HG02610 (cell line): ENCODE data around the gene HIRA.

ENCODE experiments used
- ATAC-seq: cut with Tn5 transposase; IDR thresholded peaks from one replicate; pipeline ENCODE4 v1.9.1; 2021; ENCODE audit warnings: mild to moderate bottlenecking, moderate library complexity; ENCODE audit not compliant: unreplicated experiment

The HIRA gene

GRCh38 chr22:19412478-19412877 lies 19.1 kb downstream of the HIRA start:
- no peak for ATAC-seq

- no peak for ATAC-seq
Measured at GRCh38 chr22:19411690-19412045, 19.9 kb downstream of the HIRA start.

DNA sequence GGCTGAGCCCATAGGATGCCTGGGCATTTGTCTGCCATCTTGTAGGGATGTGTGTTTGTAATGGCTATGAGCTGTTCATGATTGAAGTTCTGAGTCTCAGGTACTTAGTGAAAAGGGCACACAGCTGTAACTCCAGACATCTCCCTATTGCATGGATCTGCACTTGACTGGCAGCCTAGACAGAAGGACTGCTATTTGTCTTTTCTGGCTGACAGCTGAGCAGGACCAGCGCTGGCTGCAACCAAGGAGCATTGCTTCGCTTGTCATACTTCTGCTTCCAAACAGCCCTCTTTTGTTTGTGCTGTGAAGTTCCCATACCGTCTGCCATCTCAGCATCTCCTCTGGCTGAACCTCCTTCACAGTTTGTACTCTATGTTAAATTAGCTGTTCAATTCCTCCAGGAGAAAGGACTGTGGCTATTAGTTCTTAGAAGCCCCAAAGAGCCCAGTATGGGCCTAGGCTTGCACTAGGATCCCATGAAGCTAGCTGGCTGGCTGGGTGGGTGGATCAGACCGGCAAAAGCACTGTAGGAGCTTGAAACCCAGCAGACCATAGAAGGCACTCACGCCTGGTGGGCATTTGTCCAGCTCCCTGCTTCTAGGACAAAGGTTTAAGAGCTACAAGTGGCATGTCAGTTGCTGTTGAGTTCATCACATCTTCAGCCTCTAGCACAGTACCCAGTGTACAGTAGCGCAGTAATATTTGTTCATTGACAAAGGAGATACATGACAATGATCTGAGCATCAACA lies 20.4 kb downstream of the HIRA start:
- ATAC-seq = no peak

DNA sequence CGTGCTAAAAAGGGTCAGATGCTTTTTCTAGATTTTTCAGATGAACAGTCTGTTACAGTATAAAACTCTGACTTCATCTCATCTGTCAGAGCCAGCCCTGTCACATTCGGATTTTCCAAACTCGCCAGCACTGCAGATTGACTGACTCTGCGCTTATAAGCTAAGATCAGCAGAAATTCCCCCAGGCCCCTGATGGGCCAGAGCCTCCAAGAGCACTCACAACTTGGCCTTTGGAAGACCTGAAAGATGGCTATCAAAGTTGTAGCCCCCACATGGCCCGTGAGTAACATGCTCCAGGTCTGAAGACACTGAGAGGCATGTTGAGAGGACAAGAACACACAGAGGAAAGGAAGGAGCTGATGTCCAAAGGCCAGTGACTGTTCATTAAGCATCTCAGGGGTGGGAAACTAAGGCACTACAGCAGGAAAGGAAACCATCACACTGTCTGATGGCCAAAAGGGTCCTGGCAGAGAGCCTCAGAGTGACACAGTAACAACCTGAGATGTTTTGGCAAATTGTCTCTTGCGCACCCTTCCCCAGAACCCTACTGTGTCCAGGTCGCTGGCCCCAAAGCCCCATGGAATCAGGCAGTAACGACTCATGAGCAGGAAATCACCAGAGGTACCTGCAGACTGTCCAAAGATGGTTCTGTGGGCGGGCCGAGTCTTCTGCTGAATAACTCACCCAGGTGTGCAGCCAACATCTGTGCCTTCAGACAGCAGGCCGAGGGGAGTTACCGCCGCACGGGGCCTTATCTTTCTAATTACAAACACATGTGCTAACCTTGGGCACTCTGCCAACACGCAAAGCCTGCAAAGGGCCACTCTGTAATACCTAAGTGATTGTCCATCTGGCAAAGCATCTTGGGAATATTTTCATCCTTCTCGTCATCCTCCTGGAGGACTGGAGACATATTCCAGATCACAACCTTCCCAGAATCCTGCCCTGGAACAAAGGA lies 23.6 kb downstream of the HIRA start:
- no peak for ATAC-seq

- ATAC-seq = no peak
Measured at GRCh38 chr22:19406846-19407245, 24.7 kb downstream of the HIRA start.

- no peak for ATAC-seq
Measured at GRCh38 chr22:19406281-19406811, 25.2 kb downstream of the HIRA start.

DNA sequence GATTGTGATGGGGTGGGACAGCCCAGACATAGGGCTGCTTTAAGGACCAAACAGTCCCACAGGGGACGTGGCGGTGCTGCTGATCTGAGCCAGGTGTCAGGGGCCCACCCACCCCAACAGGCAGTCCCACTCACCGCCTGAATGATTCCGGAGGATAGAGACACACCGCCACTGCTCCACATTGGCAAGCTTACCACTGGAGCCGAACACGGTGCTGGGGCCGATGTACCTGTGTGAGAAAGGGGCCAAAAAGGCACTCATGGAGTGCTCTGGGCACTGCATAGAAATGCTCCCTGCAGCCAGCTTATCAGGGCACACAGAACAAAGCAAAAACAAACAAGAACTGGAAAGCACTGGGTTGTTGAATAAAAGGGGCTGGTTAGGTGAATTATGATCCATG lies 25.9 kb downstream of the HIRA start:
- no peak for ATAC-seq

GRCh38 chr22:19405133-19405532 lies 26.4 kb downstream of the HIRA start:
- no peak for ATAC-seq

GRCh38 chr22:19404676-19405075 lies 26.9 kb downstream of the HIRA start:
- no peak for ATAC-seq

DNA sequence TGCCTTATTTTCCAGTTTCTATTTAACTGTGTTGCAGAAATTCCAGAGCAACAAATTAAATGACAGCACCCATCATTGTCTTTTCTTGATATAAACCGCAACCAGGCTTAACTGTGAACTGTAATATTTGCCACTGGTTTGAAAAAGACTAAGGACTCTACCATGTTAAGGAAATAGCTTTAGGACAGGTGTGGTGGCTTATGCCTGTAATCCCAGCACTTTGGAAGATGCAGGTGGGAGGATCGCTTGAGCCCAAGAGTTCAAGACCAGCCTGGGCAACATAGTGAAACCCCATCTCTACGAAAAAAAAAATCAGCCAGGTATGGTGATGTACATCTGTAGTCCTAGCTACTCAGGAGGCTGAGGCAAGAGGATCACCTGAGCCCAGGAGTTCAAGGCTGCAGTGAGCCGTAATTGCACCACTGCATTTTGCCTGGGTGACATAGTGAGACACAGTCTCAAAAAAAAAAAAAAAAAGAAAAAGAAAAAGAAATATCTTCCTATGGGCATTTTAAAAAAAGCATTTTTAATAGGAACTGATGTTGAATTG lies 28.8 kb downstream of the HIRA start:
- ATAC-seq = no peak

- no peak for ATAC-seq
Measured at GRCh38 chr22:19401483-19401882, 30.1 kb downstream of the HIRA start.

DNA sequence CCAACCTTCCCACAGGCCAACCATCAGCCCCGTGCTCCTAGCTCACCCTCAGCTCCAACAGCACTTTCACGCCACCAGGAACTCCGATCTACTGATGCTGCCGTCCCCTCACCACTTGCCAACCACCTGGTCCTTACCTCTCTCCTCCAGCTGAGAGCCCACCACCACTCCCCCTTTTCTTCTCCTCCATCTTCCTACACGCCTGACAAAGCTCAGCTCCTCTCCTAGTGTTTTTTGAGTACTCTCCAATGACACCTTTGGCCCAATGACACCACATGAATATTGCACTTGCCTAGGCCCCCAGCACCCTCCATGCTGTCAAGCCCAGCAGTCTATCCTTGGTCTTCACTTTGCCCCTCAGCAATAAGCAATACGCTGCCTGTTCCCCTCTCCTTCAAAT lies 30.7 kb downstream of the HIRA start:
- ATAC-seq = no peak

DNA sequence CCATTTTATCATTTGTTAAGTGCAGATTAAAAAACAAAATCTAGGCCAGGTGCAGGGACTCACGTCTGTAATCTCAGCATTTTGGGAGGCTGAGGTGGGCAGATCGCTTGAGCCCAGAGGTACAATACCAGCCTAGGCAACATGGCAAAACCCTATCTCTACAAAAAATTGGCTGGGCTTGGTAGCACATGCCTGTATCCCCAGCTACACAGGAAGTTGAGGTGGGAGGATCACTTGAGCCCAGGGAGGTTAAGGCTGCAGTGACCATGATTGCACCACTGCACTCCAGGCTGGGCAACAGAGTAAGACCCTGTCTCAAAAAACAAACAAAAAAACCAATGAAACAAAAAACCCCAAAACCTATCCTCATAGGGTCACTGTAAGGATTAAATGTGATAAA lies 32.9 kb downstream of the HIRA start:
- ATAC-seq = no peak

DNA sequence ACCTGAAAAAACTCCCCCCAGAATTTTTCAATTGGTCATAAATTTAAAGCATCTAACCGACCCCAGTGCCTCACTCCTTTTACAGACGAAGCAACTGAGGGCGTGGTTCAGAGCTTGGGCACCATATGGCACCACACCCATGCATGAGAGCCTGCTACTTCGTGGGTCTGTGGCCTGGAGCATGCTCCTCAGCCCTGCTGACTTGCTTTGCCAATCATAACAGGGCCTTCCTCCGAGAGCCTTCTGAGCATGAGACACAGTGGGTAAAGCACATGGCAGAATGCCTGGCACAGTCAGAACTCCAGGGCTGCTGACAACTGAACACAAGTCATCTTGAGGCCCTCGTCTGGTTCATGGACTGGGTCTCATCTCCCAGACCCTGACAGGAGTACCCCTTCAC lies 33.3 kb downstream of the HIRA start:
- no peak for ATAC-seq

- ATAC-seq = no peak
Measured at GRCh38 chr22:19397734-19398104, 33.8 kb downstream of the HIRA start.

- ATAC-seq = no peak
Measured at GRCh38 chr22:19396934-19397733, 34.4 kb downstream of the HIRA start.

DNA sequence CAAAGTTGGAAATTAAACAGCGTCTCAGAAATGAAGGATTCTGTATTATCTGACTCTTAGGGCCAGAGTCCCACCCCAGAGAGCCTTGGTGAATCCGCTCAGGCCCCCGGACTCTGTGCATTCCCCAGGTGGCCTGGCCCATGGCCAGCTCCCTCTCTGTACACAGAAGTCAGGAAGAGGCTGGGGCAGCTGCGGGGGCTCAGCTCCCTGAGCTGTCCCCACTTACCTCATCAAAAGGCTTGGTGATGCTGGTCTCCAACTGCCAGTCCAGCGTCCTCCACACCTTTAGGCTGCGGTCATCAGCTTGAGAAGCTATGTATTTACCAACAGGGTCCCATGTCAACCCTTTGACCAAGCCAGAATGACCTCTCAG lies 35.0 kb downstream of the HIRA start:
- no peak for ATAC-seq

DNA sequence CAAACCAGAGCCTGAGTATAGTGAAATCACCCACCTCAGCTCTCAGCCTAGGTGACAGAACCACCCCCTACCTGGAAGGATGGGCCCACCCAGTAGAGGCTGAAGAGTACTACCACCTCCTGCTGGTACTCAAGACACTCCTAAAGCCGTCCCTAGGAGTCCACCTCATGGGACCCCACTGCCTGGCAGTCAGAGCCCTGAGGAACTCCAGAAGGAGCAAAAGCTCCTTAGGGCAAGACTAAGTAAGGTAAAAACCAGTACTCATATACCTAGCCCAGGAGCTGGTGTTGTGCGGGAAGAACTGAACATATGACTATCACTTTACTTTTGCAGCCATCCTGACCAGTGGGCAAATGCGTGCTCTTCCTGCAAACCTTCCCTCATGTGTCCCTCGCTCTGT lies 36.3 kb downstream of the HIRA start:
- ATAC-seq = no peak

DNA sequence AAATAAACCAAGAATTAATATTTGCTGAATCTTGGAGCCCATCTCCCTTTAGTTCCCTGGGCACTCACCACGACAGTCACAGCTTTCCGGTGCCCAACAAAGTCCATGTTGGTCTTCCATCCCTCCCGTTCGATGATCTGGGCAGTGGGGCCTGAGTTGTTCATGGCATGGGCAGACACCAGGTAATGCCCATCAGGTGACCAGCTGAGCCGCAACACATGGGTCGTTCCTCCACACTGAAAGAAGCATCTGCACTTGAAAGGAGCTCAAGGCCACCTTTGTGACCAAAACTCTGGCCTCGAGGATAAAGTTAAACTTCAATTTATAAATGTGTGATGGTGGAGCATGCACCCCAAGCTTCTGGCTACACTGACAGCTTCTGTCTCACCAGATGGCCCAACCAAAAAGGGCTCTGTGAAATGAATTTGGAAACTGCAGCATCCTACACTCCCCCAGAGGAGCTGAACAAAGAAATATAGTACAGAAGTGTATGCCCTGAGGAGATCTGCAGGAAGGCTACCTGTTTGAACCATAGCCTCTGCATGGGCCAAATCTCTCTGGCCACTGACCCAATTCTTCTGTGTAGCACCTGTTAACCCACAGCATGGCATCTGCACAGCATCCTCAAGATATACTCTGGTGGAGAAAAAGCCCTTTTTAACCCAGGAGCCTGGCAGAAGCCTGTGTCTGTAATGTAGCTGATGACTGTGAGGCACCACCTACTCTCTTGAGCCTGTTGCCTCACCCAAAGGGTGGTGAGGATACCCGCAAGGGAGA lies 37.1 kb downstream of the HIRA start:
- no peak for ATAC-seq

DNA sequence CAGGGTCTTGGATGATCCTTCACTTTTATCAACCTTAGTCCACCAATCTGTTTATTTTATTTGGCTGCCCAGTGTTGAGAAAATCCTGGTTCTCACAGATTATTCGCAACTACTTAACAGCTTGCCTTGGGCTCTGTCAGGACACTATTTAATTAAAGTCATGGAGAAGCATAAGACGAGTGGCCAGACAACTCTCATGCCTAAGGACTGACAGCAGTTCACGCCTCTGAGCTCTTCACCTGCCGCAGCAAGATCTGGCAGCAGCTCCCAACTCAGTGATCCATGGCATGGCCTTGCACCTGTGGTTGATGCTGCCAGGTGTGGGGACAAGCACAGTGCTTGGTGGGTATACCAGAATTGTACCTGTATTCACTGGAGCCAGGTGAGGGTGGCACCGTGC lies 37.8 kb downstream of the HIRA start:
- ATAC-seq = no peak
